Stimulated activated CD8-positive, alpha-beta memory T cell treated with anti-CD3 and anti-CD28 coated beads, Interleukin-12 subunit alpha, Interleukin-12 subunit beta, amount 100 ng/mL, for 4 hours (primary cell): ENCODE measurements around the gene PCDHGC5.

Experiments
- DNase-seq: peaks from one replicate; pipeline ENCODE4 v3.0.0-alpha.2; 2020; ENCODE audit warnings: low read depth

Gene PCDHGC5

GRCh38 chr5:141512911-141513626 lies 24.2 kb downstream of the PCDHGC5 start:
- no peak for DNase-seq

GRCh38 chr5:141513627-141514329 lies 24.9 kb downstream of the PCDHGC5 start:
- peak; percentile 58 for DNase-seq

GRCh38 chr5:141514330-141515133 lies 25.7 kb downstream of the PCDHGC5 start:
- no peak for DNase-seq

- no peak for DNase-seq
These were observed 26.3 kb downstream of the PCDHGC5 start for GRCh38 chr5:141515141-141515540.

- no peak for DNase-seq
These were observed 27.2 kb downstream of the PCDHGC5 start for GRCh38 chr5:141515946-141516671.

- DNase-seq, result no peak
These were observed 27.8 kb downstream of the PCDHGC5 start for GRCh38 chr5:141516672-141517025.

GRCh38 chr5:141517312-141517711 lies 28.4 kb downstream of the PCDHGC5 start:
- no peak for DNase-seq

GRCh38 chr5:141517880-141518617 lies 29.2 kb downstream of the PCDHGC5 start:
- DNase-seq, result no peak

GRCh38 chr5:141518618-141519015 lies 29.7 kb downstream of the PCDHGC5 start:
- DNase-seq, result no peak

GRCh38 chr5:141519605-141520565 lies 31.0 kb downstream of the PCDHGC5 start:
- no peak for DNase-seq

- no peak for DNase-seq
These were observed 32.4 kb downstream of the PCDHGC5 start for GRCh38 chr5:141521244-141521781.

GRCh38 chr5:141522301-141522700 lies 33.4 kb downstream of the PCDHGC5 start:
- DNase-seq, result no peak

- DNase-seq, result no peak
These were observed 35.1 kb downstream of the PCDHGC5 start for GRCh38 chr5:141523991-141524390.

GRCh38 chr5:141524604-141525597 lies 36.0 kb downstream of the PCDHGC5 start:
- DNase-seq, result no peak

- no peak for DNase-seq
These were observed 36.8 kb downstream of the PCDHGC5 start for GRCh38 chr5:141525653-141526052.

- DNase-seq, result no peak
These were observed 38.5 kb downstream of the PCDHGC5 start for GRCh38 chr5:141527426-141527825.

GRCh38 chr5:141528291-141528984 lies 39.6 kb downstream of the PCDHGC5 start:
- DNase-seq, result no peak

- no peak for DNase-seq
These were observed 40.1 kb downstream of the PCDHGC5 start for GRCh38 chr5:141529002-141529401.
